GM12878 (cell line): Measurements from ENCODE around the gene DBI. TPM values are rescaled to one million over a fixed set of nuclear protein-coding genes. Genes with fewer than 3 reads are reported as not detected.

Experiments
- ATAC-seq: fragments of 200-7000 bp; cut with Tn5 transposase; 3 replicates; pipeline ENCODE4 v1.9.1; 2020; ENCODE audit warnings: mild to moderate bottlenecking, moderate library complexity
- BruUV-seq: library from RNA; stranded (reverse); fragments of 400-500 nt; replicated peaks from 2 replicates; lab custom pipeline; 2021; lab: Mats Ljungman, UMichigan
- CTCF ChIA-PET: fragments of 300-600 bp; sonication (Branson Sonifier 250); formaldehyde crosslinking; extraction: SDS; loops from one replicate; lab custom pipeline; 2021; ENCODE audit warnings: inconsistent platforms; lab: Yijun Ruan, JAX
- POLR2A ChIA-PET: fragments of 350-600 bp; formaldehyde crosslinking; extraction: SDS; loops from one replicate; lab custom pipeline; 2021; ENCODE audit warnings: inconsistent platforms; lab: Charles Lee
- RAD21 ChIA-PET: fragments of 300-600 bp; sonication (Branson Sonifier 250); formaldehyde crosslinking; loops from one replicate; lab custom pipeline; 2023; ENCODE audit warnings: antibody characterized with exemption; ENCODE audit not compliant: unreplicated experiment; lab: Charles Lee
- SMC1A ChIA-PET: fragments of 300-600 bp; sonication (Branson Sonifier 250); formaldehyde crosslinking; loops from one replicate; lab custom pipeline; 2023; ENCODE audit not compliant: unreplicated experiment, uncharacterized antibody; lab: Charles Lee
- DNase-seq: peaks from one replicate; pipeline ENCODE4 v3.0.0-alpha.2; 2011; ENCODE audit warnings: low read depth, low spot score
- FAIRE-seq: peaks from 3 replicates; lab custom pipeline; 2011; peaks lifted over from hg19 to GRCh38; lab: Jason Lieb, UNC
- H2AFZ ChIP-seq: 2 replicates; pipeline ENCODE4 v1.6.0; 2011; ENCODE audit warnings: low read depth, low read length, control low read depth; ENCODE audit not compliant: control insufficient read depth
- H3K27ac ChIP-seq: 2 replicates; pipeline ENCODE4 v1.5.1; 2011; ENCODE audit warnings: control low read depth; ENCODE audit not compliant: control insufficient read depth, insufficient read depth
- H3K27me3 ChIP-seq, 2 experiments: replicated peaks in 1 of 2; 2 replicates each; pipeline versions ENCODE4 v1.6.0 to v1.6.1; 2011; ENCODE audit warnings: low read length in 1 of 2; ENCODE audit not compliant: control insufficient read depth in 2 of 2, insufficient read depth in 2 of 2
- H3K36me3 ChIP-seq, 2 experiments: 2 replicates each; pipeline ENCODE4 v1.5.1; 2011; ENCODE audit warnings: low read length in 1 of 2; ENCODE audit not compliant: control insufficient read depth in 2 of 2, insufficient read depth in 2 of 2
- H3K4me1 ChIP-seq: 2 replicates; pipeline ENCODE4 v1.6.1; 2011; ENCODE audit warnings: mild to moderate bottlenecking, low read length, moderate library complexity, mixed read lengths; ENCODE audit not compliant: control insufficient read depth, insufficient read depth
- H3K4me2 ChIP-seq: 2 replicates; pipeline ENCODE4 v1.6.0; 2011; ENCODE audit warnings: control low read depth; ENCODE audit not compliant: control insufficient read depth, insufficient read depth
- H3K4me3 ChIP-seq: fragments of 200-600 bp; sonication (generic); 2 replicates; pipeline ENCODE4 v1.5.1; 2016
- H3K79me2 ChIP-seq: 2 replicates; pipeline ENCODE4 v1.6.0; 2011; ENCODE audit warnings: low read length; ENCODE audit not compliant: control insufficient read depth, insufficient read depth
- H3K9ac ChIP-seq: 2 replicates; pipeline ENCODE4 v1.8.0; 2011; ENCODE audit warnings: low read length, control low read depth, mixed read lengths; ENCODE audit not compliant: control insufficient read depth, insufficient read depth
- H3K9me3 ChIP-seq: replicated peaks from 3 replicates; pipeline ENCODE4 v1.5.1; 2011; ENCODE audit warnings: mild to moderate bottlenecking, low read length; ENCODE audit not compliant: control insufficient read depth, insufficient read depth
- H4K20me1 ChIP-seq: 2 replicates; pipeline ENCODE4 v1.6.0; 2011; ENCODE audit not compliant: control insufficient read depth, insufficient read depth
- BHLHE40 ChIP-seq, 2 experiments: fragments of 450-650 bp in 1 of 2; IDR thresholded peaks; 2 replicates each; pipeline ENCODE4 v1.6.1; 2011 to 2017; ENCODE audit warnings: low read depth in 2 of 2, borderline replicate concordance in 1 of 2, improper control_type of control experiment in 1 of 2, low read length in 1 of 2, mild to moderate bottlenecking in 1 of 2
- EGR1 ChIP-seq, 2 experiments: IDR thresholded peaks; 1 replicate in 1 of 2; 2 replicates in 1 of 2; pipeline ENCODE4 v1.6.1; 2011 to 2012; ENCODE audit warnings: low read depth in 2 of 2, low read length in 2 of 2, borderline replicate concordance in 1 of 2, mild to moderate bottlenecking in 1 of 2, moderate library complexity in 1 of 2
- GABPA ChIP-seq: IDR thresholded peaks from 2 replicates; pipeline ENCODE4 v1.6.1; 2014; ENCODE audit warnings: antibody characterized with exemption, low read depth, mild to moderate bottlenecking, inconsistent platforms
- HCFC1 ChIP-seq: fragments of 150-350 bp; IDR thresholded peaks from 2 replicates; pipeline ENCODE4 v1.6.1; 2014; ENCODE audit warnings: low read length
- IKZF1 ChIP-seq: fragments of 450-650 bp; conservative IDR thresholded peaks from 2 replicates; pipeline ENCODE4 v1.6.1; 2017; ENCODE audit warnings: antibody characterized with exemption, mild to moderate bottlenecking
- KLF5 ChIP-seq: fragments of 450-650 bp; IDR thresholded peaks from 2 replicates; pipeline ENCODE4 v1.6.1; 2014; ENCODE audit warnings: mild to moderate bottlenecking; ENCODE audit not compliant: partially characterized antibody
- NBN ChIP-seq: fragments of 450-650 bp; IDR thresholded peaks from 2 replicates; pipeline ENCODE4 v1.6.1; 2016
- POU2F2 ChIP-seq: IDR thresholded peaks from 3 replicates; pipeline ENCODE4 v1.6.1; 2011; ENCODE audit warnings: low read depth, mild to moderate bottlenecking, low read length, borderline replicate concordance
- RAD21 ChIP-seq: IDR thresholded peaks from 2 replicates; pipeline ENCODE4 v1.6.1; 2011; ENCODE audit warnings: mild to moderate bottlenecking, low read depth, low read length, moderate library complexity; ENCODE audit not compliant: insufficient read depth
- SP1 ChIP-seq: IDR thresholded peaks from one replicate; pipeline ENCODE4 v1.6.1; 2011; ENCODE audit warnings: low read depth, low read length
- SPI1 ChIP-seq: IDR thresholded peaks from 2 replicates; pipeline ENCODE4 v1.6.1; 2011; ENCODE audit warnings: low read depth, mild to moderate bottlenecking, low read length, moderate library complexity, borderline replicate concordance; ENCODE audit not compliant: insufficient read depth
- ZNF217 ChIP-seq: fragments of 450-650 bp; IDR thresholded peaks from 2 replicates; pipeline ENCODE4 v1.6.1; 2017; ENCODE audit warnings: antibody characterized with exemption, mild to moderate bottlenecking
- WGBS: methylation state at CpG from one replicate; pipeline ENCODE4 v1.1.6; 2016; ENCODE audit warnings: low lambda C conversion rate; ENCODE audit not compliant: insufficient replicate concordance, insufficient coverage; ENCODE audit errors: missing lambda C conversion rate; 5-methylcytosine and 5-hydroxymethylcytosine counted together
- in situ Hi-C: fragments of 300-500 bp; cut with MboI; formaldehyde crosslinking; loops from 9 replicates; pipeline ENCODE4 v1.14.3; 2018; ENCODE audit warnings: mixed read lengths
- intact Hi-C: fragments of 100-400 bp; cut with micrococcal nuclease; formaldehyde crosslinking; loops from one replicate; pipeline ENCODE4 v1.14.2; 2022; ENCODE audit not compliant: unreplicated experiment
- polyA plus RNA-seq, 11 experiments: library from polyadenylated mRNA; depleted of rRNA in 4 of 11; unstranded in 6 of 11; stranded (reverse) in 5 of 11; fragments of >200 nt; fragmentation: Nextera tagmentation in 4 of 11; fragmentation: Illumina TruSeq in 1 of 11; extraction: Ambion mirVana in 4 of 11; extraction: Trizol in 1 of 11; gene quantifications; 1 replicate in 1 of 11; 2 replicates in 10 of 11; pipeline versions ENCODE4 v1.2.1 to v1.2.3, GENCODE V29; 2011 to 2016; ENCODE audit warnings: inconsistent platforms in 2 of 11, missing spikeins in 2 of 11, low read depth in 1 of 11
- total RNA-seq, 4 experiments: library from RNA; depleted of rRNA in 3 of 4; stranded (reverse); fragments of >200 nt in 3 of 4; fragmentation: Illumina TruSeq in 1 of 4; extraction: Trizol in 1 of 4; gene quantifications; 2 replicates each; pipeline versions ENCODE4 v1.2.1 to v1.2.3, GENCODE V29; 2013 to 2021
- TF ChIP-seq, protein P1 (sequence below): fragments of 450-650 bp; IDR thresholded peaks from 2 replicates; pipeline ENCODE4 v1.6.1; 2016; ENCODE audit warnings: mild to moderate bottlenecking
- TF ChIP-seq, protein P2 (sequence below), 3 experiments: IDR thresholded peaks in 2 of 3; conservative IDR thresholded peaks in 1 of 3; 2 replicates each; pipeline ENCODE4 v1.5.1; 2011; ENCODE audit warnings: low read depth in 3 of 3, low read length in 3 of 3, mild to moderate bottlenecking in 3 of 3, control low read depth in 2 of 3, moderate library complexity in 2 of 3, inconsistent platforms in 1 of 3, mixed read lengths in 1 of 3; ENCODE audit not compliant: control insufficient read depth in 2 of 3, insufficient read depth in 1 of 3; ENCODE audit errors: extremely low read depth in 1 of 3
- TF ChIP-seq, protein P3 (sequence below): fragments of 450-650 bp; IDR thresholded peaks from 2 replicates; pipeline ENCODE4 v1.6.1; 2017; ENCODE audit warnings: mild to moderate bottlenecking, moderate library complexity

DBI gene
- total and polyA plus RNA-seq, 10 of the 15 experiments (the other 5 are each of a cell fraction or from before 2014, with no cell fraction given) = 248 to 2,567 (median 943) TPM

DNA sequence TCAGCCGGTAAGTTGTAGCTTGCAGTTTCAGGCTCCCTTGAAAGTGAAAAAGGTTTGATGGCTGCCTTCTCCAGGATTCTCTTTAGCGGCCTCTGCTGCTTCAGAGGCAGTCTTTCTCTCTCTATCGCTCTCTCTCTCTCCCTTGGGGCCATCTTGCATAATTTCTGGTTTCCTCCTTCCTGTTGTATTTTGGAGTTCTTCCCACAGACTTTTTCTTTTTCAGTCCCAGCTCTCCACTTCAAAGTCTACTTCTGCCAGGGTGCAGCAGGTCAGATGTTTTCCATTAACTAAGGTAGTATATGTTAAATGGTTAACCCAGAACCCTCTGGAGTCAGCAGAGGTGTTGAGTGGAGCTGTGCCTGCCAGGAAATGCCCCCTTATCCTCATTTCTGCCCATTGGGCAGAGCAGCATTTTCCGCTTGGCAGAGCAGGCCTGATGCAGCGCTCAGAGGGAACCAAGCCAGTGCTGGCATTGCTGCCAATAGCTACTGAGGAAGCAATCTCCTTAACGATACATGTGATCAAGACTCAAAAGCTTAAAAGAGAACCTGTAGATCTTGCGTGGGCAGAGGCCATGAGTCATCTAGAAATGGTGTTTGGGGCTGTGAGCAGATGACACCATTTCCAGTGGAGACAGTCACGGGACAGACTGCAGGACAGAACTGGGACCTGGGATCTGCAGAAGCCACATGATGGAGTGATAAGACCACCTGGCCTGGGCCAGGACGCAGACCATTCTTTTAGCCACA is 20.8 kb downstream of the DBI start:
- ATAC-seq (peak; percentile 93), FAIRE-seq (peak; percentile 98), DNase-seq (peak; percentile 59)
- in situ Hi-C loops (no loop called here), intact Hi-C loops (no loop called here)
- no peak overlapping the region for H3K4me3 ChIP-seq
- POLR2A ChIA-PET = interaction anchor here (0.9 to 2.4 kb wide), 8 partner anchors 9 to 49 kb away, joined by 3 to 31 read pairs (median 3); partner anchors contain the start of genes C2orf76 and DBI
- no peaks in the 10 kb centered on the region for H4K20me1 ChIP-seq
- BruUV-seq = no TSS peak
- H3K4me2 ChIP-seq = peak overlapping the region; percentile 57
- H3K4me1 ChIP-seq = peaks cover 7% of the 10 kb centered on the region
- H2AFZ ChIP-seq = peak overlapping the region; percentile 88
- RAD21 ChIA-PET = interaction anchor here (0.8 to 1.5 kb wide), 9 partner anchors 9 to 156 kb away, joined by 3 to 12 read pairs (median 5); partner anchors contain the start of genes C2orf76 and DBI
- H3K27ac ChIP-seq = peak overlapping the region; percentile 46
- no peaks in the 10 kb centered on the region for H3K36me3 ChIP-seq
- H3K9ac ChIP-seq = no peak overlapping the region
- CTCF ChIA-PET = interaction anchor here (0.6 to 2.5 kb wide), 21 partner anchors 8 to 167 kb away, joined by 3 to 21 read pairs (median 3); partner anchors contain the start of genes C2orf76 and DBI
- WGBS = 11% methylated on average over 9 of the region's 9 CpGs
- no peaks in the 10 kb centered on the region for H3K27me3 ChIP-seq
- no peaks in the 10 kb centered on the region for H3K79me2 ChIP-seq
- SMC1A ChIA-PET = interaction anchor here (0.7 to 2.4 kb wide), 19 partner anchors 8 to 101 kb away, joined by 3 to 18 read pairs (median 4); partner anchors contain the start of gene TMEM37
- H3K9me3 ChIP-seq = no peaks in the 10 kb centered on the region
- TF ChIP-seq GABPA (no peak), EGR1 (IDR thresholded peaks at IDR 0.05; ENCODE audit: borderline replicate concordance in 1 of 2, low read depth in 2 of 2, low read length in 2 of 2) (peak in 1 of 2 experiments; percentile 73; a peak in 1 of 3 replicates), KLF5 (no peak), HCFC1 (no peak), BHLHE40 (IDR thresholded peaks at IDR 0.05; ENCODE audit: borderline replicate concordance in 1 of 2, low read depth in 2 of 2, low read length in 1 of 2) (peak; percentile 80 to 90), SPI1 (peak; percentile 24; the same call in 1 of the 2 replicates), IKZF1 (peak; percentile 86), RAD21 (peak; percentile 44), POU2F2 (peak; percentile 67; the same call in 2 of the 3 replicates), SP1 (no peak), NBN (0 out of 2 replicates have a peak, but pooled peaks have one; percentile 53), ZNF217 (peak; percentile 45; the same call in 1 of the 2 replicates)
- TF ChIP-seq, protein P1, sequence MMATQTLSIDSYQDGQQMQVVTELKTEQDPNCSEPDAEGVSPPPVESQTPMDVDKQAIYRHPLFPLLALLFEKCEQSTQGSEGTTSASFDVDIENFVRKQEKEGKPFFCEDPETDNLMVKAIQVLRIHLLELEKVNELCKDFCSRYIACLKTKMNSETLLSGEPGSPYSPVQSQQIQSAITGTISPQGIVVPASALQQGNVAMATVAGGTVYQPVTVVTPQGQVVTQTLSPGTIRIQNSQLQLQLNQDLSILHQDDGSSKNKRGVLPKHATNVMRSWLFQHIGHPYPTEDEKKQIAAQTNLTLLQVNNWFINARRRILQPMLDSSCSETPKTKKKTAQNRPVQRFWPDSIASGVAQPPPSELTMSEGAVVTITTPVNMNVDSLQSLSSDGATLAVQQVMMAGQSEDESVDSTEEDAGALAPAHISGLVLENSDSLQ = no peak
- TF ChIP-seq, protein P2, sequence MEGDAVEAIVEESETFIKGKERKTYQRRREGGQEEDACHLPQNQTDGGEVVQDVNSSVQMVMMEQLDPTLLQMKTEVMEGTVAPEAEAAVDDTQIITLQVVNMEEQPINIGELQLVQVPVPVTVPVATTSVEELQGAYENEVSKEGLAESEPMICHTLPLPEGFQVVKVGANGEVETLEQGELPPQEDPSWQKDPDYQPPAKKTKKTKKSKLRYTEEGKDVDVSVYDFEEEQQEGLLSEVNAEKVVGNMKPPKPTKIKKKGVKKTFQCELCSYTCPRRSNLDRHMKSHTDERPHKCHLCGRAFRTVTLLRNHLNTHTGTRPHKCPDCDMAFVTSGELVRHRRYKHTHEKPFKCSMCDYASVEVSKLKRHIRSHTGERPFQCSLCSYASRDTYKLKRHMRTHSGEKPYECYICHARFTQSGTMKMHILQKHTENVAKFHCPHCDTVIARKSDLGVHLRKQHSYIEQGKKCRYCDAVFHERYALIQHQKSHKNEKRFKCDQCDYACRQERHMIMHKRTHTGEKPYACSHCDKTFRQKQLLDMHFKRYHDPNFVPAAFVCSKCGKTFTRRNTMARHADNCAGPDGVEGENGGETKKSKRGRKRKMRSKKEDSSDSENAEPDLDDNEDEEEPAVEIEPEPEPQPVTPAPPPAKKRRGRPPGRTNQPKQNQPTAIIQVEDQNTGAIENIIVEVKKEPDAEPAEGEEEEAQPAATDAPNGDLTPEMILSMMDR (IDR thresholded peaks at IDR 0.05 in 2 of 3, conservative IDR thresholded peaks at IDR 0.05 in 1 of 3; ENCODE audit: control insufficient read depth in 2 of 3, extremely low read depth in 1 of 3, insufficient read depth in 1 of 3, low read depth in 3 of 3, low read length in 3 of 3) = peak; percentile 30 to 40 (median 32); a peak in 3 of 6 replicates
- TF ChIP-seq, protein P3, sequence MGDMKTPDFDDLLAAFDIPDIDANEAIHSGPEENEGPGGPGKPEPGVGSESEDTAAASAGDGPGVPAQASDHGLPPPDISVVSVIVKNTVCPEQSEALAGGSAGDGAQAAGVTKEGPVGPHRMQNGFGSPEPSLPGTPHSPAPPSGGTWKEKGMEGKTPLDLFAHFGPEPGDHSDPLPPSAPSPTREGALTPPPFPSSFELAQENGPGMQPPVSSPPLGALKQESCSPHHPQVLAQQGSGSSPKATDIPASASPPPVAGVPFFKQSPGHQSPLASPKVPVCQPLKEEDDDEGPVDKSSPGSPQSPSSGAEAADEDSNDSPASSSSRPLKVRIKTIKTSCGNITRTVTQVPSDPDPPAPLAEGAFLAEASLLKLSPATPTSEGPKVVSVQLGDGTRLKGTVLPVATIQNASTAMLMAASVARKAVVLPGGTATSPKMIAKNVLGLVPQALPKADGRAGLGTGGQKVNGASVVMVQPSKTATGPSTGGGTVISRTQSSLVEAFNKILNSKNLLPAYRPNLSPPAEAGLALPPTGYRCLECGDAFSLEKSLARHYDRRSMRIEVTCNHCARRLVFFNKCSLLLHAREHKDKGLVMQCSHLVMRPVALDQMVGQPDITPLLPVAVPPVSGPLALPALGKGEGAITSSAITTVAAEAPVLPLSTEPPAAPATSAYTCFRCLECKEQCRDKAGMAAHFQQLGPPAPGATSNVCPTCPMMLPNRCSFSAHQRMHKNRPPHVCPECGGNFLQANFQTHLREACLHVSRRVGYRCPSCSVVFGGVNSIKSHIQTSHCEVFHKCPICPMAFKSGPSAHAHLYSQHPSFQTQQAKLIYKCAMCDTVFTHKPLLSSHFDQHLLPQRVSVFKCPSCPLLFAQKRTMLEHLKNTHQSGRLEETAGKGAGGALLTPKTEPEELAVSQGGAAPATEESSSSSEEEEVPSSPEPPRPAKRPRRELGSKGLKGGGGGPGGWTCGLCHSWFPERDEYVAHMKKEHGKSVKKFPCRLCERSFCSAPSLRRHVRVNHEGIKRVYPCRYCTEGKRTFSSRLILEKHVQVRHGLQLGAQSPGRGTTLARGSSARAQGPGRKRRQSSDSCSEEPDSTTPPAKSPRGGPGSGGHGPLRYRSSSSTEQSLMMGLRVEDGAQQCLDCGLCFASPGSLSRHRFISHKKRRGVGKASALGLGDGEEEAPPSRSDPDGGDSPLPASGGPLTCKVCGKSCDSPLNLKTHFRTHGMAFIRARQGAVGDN = peak; percentile 55; the same call in 1 of the 2 replicates
